Measurements from ENCODE around the gene HIVEP3.
"Not testable (repeated sequence)": the region's sequence is repeated elsewhere in the genome, so short reads cannot be mapped to it uniquely, and the experiment has no call there.

HIVEP3 gene

GRCh38 chr1:41918450-41919043 lies at the start of gene HIVEP3:
HIVEP3 (minus strand) TSS chr1:41918922.
- no peak for DNase-seq (ENCODE audit: low read depth in 2 of 3, low spot score in 2 of 3)

- no peak for DNase-seq (ENCODE audit: low read depth in 2 of 3, low spot score in 2 of 3)
Measured at GRCh38 chr1:41964400-41964799, 45.7 kb upstream of the HIVEP3 start.

DNA sequence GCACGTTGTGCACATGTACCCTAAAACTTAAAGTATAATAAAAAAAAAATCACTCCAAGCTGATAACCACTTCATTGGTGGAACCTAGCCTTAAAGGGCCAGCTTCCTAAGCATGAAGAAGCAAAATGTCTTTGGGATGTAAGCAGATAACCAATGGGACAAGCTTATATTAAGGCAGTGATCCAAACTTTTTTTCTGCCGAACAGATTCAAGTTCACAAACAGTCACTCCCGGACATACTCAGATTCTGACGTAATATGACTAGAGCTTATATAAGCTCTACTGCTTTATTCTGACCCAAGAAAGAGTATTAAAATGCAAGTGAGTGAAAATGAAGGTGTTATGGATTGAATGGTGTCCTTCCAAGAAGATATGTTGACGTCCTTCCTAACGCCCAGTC lies 44.9 kb upstream of the HIVEP3 start:
- no peak for DNase-seq (ENCODE audit: low read depth in 2 of 3, low spot score in 2 of 3)

- DNase-seq (ENCODE audit: low read depth in 2 of 3, low spot score in 2 of 3) = no peak
Measured at GRCh38 chr1:41958015-41958673, 39.4 kb upstream of the HIVEP3 start.

DNA sequence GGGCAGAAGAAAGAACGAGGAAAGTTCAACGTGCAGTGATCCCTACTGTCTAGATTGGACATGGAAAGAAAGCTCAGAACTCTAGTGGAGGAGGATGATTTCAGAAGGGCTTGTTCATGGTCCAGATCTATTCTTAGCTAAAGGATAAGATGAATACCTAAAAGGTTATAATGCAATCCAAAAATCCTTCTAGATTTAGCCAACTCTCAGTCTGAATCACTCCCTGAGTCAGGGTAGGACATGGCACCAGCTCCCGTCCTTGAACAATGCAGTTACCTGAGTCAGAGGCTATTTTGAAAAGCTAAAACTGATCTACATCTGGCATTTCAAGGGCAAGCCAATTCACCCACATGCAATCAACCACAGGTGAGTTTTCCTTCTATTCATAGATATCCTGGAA lies 38.8 kb upstream of the HIVEP3 start:
- DNase-seq (ENCODE audit: low read depth in 2 of 3, low spot score in 2 of 3) = no peak

DNA sequence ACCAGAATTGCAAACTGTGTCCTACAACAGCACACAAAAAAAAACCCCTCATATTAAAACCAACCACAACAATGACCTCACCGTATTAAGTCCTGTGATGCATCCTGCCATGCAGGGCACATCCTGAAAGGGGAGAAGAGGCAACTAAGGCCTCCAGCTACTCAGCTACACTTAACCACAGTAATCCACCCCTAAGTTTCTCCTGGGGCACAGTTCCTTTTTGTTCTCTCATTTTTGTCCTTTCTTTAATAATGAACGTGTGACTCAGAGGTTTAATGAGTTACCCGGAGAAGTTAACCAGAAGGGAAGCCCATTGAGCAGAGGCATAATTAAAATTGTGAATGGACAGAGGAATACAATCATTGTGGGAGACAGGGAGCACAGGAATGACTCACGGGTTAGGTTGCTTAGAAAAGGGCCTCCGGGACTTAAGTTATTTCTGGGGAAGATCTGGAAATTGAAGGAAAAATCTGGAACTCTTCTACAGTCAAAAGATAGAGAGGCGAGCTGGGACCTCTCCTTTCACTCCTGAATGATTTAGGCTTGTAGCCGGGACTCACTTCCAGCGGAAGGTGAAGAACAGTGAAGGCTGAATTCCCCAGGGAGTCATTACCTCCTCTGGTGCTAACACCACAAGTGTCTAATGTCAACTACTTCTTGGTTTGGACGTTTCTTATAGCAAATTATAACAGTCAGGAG lies 36.9 kb upstream of the HIVEP3 start:
- DNase-seq (ENCODE audit: low read depth in 2 of 3, low spot score in 2 of 3) = peak in 1 of 3 experiments; percentile 4

DNA sequence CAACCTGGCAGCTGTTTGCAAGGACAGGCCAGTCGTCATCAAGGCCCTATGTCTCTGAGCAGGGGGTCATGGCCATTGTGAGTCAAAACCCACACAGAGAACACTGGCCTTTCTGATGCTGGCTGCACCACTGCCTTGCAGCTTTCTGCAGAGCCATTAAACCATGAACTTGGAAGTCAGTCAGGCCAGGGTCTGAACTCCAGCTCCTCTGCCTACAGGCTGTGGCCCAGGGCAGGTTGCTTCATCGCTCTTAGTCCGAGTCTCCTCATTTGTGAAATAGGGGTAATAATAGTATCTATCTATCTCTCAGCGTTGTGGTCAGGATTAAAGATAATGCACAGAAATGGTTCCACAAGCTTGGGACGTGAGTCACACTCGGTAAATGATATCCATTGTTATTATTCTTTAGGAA lies 35.8 kb upstream of the HIVEP3 start:
- no peak for DNase-seq (ENCODE audit: low read depth in 2 of 3, low spot score in 2 of 3)

DNA sequence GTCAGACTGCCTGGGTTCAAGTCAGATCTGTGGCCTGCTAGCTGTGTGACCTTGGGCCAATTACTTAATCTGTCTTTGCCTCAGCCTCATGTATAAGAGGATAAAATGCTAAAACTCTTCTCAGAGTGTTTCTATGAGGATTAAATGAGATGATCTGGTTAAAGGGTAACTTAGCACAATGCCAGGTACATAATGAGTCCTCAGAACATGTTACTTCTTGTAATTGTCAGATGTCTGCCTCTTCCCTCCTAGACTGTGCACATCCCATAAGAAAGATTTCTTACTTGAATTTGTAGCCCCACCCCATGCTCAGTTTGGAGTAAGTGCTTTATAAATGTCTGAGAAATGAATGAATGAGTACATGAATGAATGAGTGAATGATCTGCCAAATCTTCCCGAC lies 34.6 kb upstream of the HIVEP3 start:
- no peak for DNase-seq (ENCODE audit: low read depth in 2 of 3, low spot score in 2 of 3)

DNA sequence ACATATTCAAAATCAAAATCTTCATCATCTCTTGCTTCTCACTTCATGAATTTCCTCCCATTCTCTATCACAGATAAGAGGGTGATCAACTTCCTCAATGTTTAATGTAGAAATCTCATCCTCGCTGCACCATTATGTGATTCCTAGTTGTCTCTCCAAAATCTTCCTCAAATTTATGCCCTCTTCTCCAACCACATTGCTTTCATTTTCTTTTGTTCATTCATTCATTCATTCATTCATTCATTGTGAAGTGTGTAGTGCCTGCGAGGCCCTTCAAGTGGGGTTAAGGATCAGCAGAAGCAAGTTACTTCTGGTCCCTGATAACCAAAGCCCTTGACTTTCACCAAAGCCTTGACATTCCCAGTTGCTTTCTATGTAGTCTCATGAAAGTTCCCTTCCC lies 33.5 kb upstream of the HIVEP3 start:
- DNase-seq (ENCODE audit: low read depth in 2 of 3, low spot score in 2 of 3) = no peak

DNA sequence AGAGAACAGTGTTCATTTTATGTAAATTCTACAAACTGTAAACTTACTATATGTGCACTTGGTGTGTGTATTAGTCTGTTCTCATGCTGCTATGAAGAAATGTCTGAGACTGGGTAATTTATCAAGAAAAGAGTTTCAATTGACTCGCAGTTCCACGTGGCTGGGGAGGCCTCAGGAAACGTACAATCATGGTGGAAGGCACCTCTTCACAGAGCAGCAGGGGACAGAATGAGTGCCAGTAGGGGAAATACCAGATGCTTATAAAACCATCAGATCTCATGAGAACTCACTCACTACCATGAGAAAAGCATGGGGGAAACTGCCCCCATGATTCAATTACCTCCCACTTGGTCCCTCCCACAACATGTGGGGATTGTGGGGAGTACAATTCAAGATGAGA lies 32.8 kb upstream of the HIVEP3 start:
- DNase-seq (ENCODE audit: low read depth in 2 of 3, low spot score in 2 of 3) = not testable (repeated sequence)

DNA sequence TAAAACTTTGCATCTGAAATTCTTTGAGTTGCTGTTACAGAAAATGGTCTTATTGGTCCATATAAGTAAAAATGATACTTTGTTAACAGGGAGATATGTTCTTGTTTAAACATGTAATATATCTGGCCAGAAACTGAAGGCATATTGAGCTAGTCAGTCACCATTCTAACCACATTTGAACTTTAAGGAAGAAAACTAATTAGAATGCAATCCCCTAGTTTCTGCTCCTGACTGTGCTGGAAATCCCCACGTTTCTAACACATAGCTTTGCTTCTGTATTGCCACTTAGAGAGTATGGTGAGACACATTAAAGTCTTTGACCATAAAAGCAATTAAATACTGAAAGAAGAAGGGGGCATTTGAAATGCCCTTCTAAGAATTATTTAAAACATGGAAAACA lies 32.1 kb upstream of the HIVEP3 start:
- DNase-seq (ENCODE audit: low read depth in 2 of 3, low spot score in 2 of 3) = no peak

DNA sequence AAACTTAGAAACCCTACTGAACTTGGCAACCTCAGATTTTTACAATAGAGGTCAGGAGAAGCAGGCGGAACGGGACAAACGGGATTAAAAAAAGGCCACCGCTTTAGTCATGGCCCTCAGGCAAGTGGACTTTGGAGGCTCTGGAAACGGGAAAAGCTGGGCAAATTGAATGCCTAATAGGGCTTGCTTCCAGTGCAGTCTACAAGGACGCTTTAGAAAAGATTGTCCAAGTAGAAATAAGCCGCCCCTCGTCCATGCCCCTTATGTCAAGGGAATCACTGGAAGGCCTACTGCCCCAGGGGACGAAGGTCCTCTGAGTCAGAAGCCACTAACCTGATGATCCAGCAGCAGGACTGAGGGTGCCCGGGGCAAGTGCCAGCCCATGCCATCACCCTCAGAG lies 27.2 kb upstream of the HIVEP3 start:
- DNase-seq (ENCODE audit: low read depth in 2 of 3, low spot score in 2 of 3) = not testable (repeated sequence)

- no peak for DNase-seq (ENCODE audit: low read depth in 2 of 3, low spot score in 2 of 3)
Measured at GRCh38 chr1:41943717-41944116, 25.0 kb upstream of the HIVEP3 start.

GRCh38 chr1:41942278-41942677 lies 23.6 kb upstream of the HIVEP3 start:
- DNase-seq (ENCODE audit: low read depth in 2 of 3, low spot score in 2 of 3) = no peak

DNA sequence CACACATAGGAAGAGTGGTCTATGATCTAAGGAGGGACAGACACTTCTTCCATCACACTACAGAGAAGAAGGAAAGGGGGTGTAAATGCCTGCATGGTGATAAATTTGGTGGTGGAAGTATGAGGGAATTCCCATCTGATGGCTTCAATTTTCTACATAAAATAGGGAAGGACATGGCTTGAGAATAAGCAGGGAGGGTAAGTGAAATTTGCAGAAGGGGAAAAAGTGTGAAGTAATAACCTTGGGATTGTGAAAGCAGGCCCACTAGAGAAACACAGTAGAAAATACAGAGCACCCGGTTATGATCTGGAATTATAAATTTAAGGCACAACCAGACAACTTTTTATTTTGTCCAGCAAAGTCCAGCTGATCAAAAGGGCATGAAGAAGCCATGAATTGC lies 22.7 kb upstream of the HIVEP3 start:
- DNase-seq (ENCODE audit: low read depth in 2 of 3, low spot score in 2 of 3) = no peak

DNA sequence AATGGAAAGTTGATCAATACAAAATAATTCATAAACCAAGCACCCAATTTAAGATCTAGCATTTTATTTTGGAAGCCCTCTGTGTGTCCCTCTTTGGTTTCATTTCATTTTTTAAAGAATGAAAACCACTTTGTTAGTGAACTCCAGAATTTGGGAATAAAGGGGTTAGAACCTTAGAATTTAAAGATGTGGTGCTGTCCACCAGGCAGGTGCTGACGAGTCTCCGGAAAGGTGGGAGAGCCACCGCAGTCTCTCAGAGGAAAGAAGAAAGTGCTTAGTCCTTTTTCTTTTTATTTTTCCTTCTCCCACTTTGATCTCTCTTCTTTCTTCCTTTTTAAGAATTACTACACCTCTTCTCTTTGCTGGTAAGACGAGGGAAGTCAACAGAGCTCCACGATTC lies 20.5 kb upstream of the HIVEP3 start:
- no peak for DNase-seq (ENCODE audit: low read depth in 2 of 3, low spot score in 2 of 3)

DNA sequence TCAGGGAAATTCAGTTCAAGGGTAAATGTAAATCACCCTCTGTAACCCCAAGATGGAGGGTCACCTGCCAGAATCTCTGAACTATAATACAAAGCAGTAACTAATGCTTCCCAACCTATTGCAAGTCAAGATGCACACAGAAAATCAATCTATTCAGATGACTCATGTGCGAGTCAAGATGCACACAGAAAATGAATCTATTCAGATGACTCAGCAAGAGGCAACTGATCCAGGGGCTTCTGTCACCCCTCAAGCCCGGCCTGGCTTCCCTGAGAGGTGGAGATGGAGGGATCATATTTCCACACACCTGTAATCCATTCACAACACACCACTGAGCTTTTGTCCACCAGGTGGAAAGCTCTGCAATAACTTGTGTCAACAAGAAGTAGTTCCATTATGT lies 17.4 kb upstream of the HIVEP3 start:
- DNase-seq (ENCODE audit: low read depth in 2 of 3, low spot score in 2 of 3) = no peak

GRCh38 chr1:41935226-41935625 lies 16.5 kb upstream of the HIVEP3 start:
- no peak for DNase-seq (ENCODE audit: low read depth in 2 of 3, low spot score in 2 of 3)

DNA sequence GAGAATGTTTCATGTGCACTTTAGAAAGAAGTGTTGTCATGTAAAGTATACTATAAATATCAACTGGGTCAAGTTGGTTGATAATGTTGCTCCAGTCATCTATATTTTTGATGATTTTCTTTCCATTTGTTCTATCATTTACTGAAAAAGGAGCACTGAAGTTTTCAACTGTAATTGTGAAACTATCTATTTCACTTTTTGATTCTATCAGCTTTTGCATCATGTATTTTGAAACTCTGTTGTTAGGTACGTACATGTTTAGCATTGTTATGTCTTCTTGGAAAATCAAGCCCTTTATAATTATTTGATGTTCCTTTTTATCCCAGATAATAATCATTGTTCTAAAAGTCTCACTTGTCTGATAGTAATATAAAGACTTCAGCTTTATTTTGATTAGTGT lies 14.4 kb upstream of the HIVEP3 start:
- DNase-seq (ENCODE audit: low read depth in 2 of 3, low spot score in 2 of 3) = no peak

- no peak for DNase-seq (ENCODE audit: low read depth in 2 of 3, low spot score in 2 of 3)
Measured at GRCh38 chr1:41931578-41931977, 12.9 kb upstream of the HIVEP3 start.

DNA sequence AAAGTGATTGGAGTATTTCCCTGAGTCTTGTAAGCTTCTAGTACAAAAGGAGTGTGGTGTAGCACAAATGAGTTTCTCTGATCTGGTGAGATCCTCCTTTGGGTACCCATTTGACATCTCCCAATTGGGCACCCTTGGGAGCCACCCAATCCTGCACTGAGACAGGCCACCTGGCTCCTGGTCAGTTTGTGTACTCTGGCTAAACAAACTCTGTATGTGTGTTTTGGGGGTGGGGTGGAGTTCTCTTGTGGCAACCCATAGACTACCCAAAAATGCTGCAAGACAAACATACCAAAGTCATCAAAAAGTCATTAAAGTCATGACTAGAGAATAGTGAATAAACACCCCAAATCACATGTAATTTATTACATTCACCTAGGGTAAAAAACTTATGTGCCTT lies 8.4 kb upstream of the HIVEP3 start:
- DNase-seq (ENCODE audit: low read depth in 2 of 3, low spot score in 2 of 3) = no peak

DNA sequence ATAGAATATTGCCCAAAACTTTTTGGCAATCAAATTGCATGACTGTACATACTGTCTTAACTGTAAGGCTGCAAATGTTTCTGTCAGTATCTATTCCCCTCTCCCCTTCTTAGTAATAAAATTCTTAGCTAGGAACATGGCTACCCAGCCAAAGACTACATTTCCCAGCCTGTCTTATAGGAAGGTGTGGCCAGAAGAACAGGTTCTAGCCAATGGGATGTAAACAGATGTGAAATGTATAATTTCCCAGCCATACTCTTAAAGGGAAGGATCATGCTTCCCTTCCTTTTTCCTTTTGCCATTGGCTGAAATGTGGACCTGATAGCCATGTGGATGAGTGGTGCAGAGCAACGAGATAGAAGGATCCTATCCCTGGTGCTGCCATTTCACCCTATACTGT lies 7.0 kb upstream of the HIVEP3 start:
- DNase-seq (ENCODE audit: low read depth in 2 of 3, low spot score in 2 of 3) = no peak

DNA sequence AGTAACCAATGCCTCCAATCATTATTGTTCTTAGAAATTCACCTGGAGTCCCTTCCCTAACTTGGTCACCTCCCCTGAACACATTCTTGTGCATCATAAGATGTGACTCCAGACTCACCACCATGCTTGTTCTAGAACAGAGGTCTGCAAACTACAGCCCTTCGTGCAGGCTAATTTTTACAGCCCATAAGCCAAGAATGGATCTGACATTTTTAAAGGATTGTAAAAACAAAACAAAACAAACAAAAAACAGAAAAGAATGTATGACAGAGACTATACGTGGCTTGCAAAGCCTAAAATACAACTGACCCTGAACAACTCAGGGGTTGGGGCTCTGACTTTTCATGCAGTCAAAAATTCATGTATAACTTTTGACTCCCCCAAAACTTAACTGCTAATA lies 6.2 kb upstream of the HIVEP3 start:
- DNase-seq (ENCODE audit: low read depth in 2 of 3, low spot score in 2 of 3) = no peak
